ENCODE results near the gene PSPH. TPM values are rescaled to one million over a fixed set of nuclear protein-coding genes. Genes with fewer than 3 reads are reported as not detected.

The PSPH gene
- total RNA-seq, 1 experiment from 2014 or later, result 52.1 TPM

DNA sequence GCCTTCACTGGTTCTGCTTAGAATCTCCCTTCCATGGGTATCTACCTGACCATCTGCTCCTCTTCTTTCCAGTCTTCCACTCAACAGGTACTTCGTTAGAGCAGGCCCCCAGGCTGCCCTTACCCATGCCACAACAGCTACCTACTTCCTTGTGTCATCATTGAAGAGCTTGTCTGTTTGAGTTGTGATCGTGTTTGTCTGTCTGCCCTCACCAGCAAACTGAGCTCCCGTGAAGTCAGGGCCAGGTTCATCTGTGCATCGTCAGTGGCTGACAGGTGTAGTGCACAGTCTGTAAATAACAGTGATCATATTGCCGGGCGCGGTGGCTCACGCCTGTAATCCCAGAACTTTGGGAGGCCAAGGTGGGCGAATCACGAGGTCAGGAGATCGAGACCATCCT, 81.9 kb downstream of the PSPH start:
- Mint-ChIP-seq H3K36me3 (ENCODE audit: insufficient read depth in 1 of 3, low read depth in 3 of 3) (peaks cover 4 to 26% (median 18%) of the 10 kb centered on the region in 3 experiments; a peak in 6 of 7 replicates), H3K9me3 (no peaks in the 10 kb centered on the region), H3K4me1 (peaks cover 19 to 20% of the 10 kb centered on the region in 2 experiments), H3K4me3 (no peak overlapping the region), H3K27me3 (ENCODE audit: low read depth) (no peaks in the 10 kb centered on the region), H3K27ac (peak overlapping the region in 1 of 3 experiments; percentile 32; a peak in 2 of 7 replicates)
- no peak overlapping the region for H2BK5ac ChIP-seq (ENCODE audit: insufficient read length, low read length)
- no peak overlapping the region for H3K27ac ChIP-seq (ENCODE audit: insufficient read length, low read depth, low read length)
- H3K23me2 ChIP-seq (ENCODE audit: insufficient read length, low read depth, low read length, poor library complexity, severe bottlenecking), result no peaks in the 10 kb centered on the region
- H3T11ph ChIP-seq (ENCODE audit: low read length), result no peak overlapping the region
- no peak overlapping the region for H2AFZ ChIP-seq (ENCODE audit: low read length)
- no peak overlapping the region for H3K4me2 ChIP-seq (ENCODE audit: insufficient read depth, insufficient read length, low read length)
- H2BK15ac ChIP-seq (ENCODE audit: low read depth, low read length), result no peak overlapping the region
- H3K79me2 ChIP-seq (ENCODE audit: insufficient read depth, low read length), result no peaks in the 10 kb centered on the region; the same call in 1 of the 2 replicates
- H2AK5ac ChIP-seq (ENCODE audit: insufficient read length, low read length), result no peak overlapping the region
- H3K4me1 ChIP-seq (ENCODE audit: insufficient read depth, low read length), result no peaks in the 10 kb centered on the region
- H4K8ac ChIP-seq (replicated peaks; ENCODE audit: insufficient read length, low read depth, low read length), result no peak overlapping the region
- H3K18ac ChIP-seq (ENCODE audit: insufficient read length, low read depth, low read length), result no peak overlapping the region
- no peaks in the 10 kb centered on the region for H3K9me3 ChIP-seq (ENCODE audit: control insufficient read depth, low read depth, low read length)
- H3K23ac ChIP-seq (ENCODE audit: insufficient read length, low read depth, low read length), result no peak overlapping the region
- peaks cover 2% of the 10 kb centered on the region for H3K79me1 ChIP-seq (ENCODE audit: insufficient read depth, low read depth, low read length, poor library complexity, severe bottlenecking)
- DNase-seq, result no peak
- H2BK120ac ChIP-seq (ENCODE audit: low read depth, low read length, poor library complexity, severe bottlenecking), result no peak overlapping the region
- H2BK20ac ChIP-seq (ENCODE audit: low read depth, low read length, poor library complexity, severe bottlenecking), result no peak overlapping the region
- no peak overlapping the region for H3K4ac ChIP-seq (ENCODE audit: low read depth, low read length)
- H4K5ac ChIP-seq (ENCODE audit: insufficient read length, low read depth, low read length), result no peak overlapping the region
- no peak overlapping the region for H3K9ac ChIP-seq (ENCODE audit: extremely low read depth, insufficient read length, low read length)
- H4K20me1 ChIP-seq (ENCODE audit: control insufficient read depth, insufficient read depth, insufficient read length), result no peaks in the 10 kb centered on the region
- H3K27me3 ChIP-seq (ENCODE audit: insufficient read depth, low read length), result no peaks in the 10 kb centered on the region
- no peak overlapping the region for H4K91ac ChIP-seq (ENCODE audit: insufficient read length, low read depth, low read length)
- no peak overlapping the region for H2BK12ac ChIP-seq (ENCODE audit: insufficient read length, low read depth, low read length)
- WGBS (ENCODE audit: extremely low coverage, insufficient read length, low lambda C conversion rate), result no CpG with 5 or more reads among the region's 11 CpGs
- H3K56ac ChIP-seq (ENCODE audit: insufficient read length, low read depth, low read length), result no peak overlapping the region
- no peak overlapping the region for H3K14ac ChIP-seq (ENCODE audit: insufficient read depth, low read length)
- TF ChIP-seq, protein P1, sequence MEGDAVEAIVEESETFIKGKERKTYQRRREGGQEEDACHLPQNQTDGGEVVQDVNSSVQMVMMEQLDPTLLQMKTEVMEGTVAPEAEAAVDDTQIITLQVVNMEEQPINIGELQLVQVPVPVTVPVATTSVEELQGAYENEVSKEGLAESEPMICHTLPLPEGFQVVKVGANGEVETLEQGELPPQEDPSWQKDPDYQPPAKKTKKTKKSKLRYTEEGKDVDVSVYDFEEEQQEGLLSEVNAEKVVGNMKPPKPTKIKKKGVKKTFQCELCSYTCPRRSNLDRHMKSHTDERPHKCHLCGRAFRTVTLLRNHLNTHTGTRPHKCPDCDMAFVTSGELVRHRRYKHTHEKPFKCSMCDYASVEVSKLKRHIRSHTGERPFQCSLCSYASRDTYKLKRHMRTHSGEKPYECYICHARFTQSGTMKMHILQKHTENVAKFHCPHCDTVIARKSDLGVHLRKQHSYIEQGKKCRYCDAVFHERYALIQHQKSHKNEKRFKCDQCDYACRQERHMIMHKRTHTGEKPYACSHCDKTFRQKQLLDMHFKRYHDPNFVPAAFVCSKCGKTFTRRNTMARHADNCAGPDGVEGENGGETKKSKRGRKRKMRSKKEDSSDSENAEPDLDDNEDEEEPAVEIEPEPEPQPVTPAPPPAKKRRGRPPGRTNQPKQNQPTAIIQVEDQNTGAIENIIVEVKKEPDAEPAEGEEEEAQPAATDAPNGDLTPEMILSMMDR (conservative IDR thresholded peaks at IDR 0.05), result no peak
